ENCODE data around the gene KPNA1.
A peak's percentile ranks its signal among the peaks of the same experiment; 100 is the strongest.

KPNA1 gene

GRCh38 chr3:122421101-122421500, 93.6 kb downstream of the KPNA1 start:
- TF ChIP-seq CTCF (IDR thresholded peaks at IDR 0.05; ENCODE audit: poor library complexity, severe bottlenecking): no peak
- no peaks in the 10 kb centered on the region for H3K27me3 ChIP-seq (ENCODE audit: insufficient read depth, poor library complexity, severe bottlenecking)
- ATAC-seq (ENCODE audit: low read depth) (no peak), DNase-seq (ENCODE audit: low spot score) (no peak)
- no peaks in the 10 kb centered on the region for H3K9me3 ChIP-seq (ENCODE audit: severe bottlenecking)
- H3K27ac ChIP-seq (ENCODE audit: poor library complexity, severe bottlenecking): no peak overlapping the region
- H3K4me1 ChIP-seq (ENCODE audit: insufficient read depth, poor library complexity, severe bottlenecking): no peaks in the 10 kb centered on the region
- no peak overlapping the region for H3K4me3 ChIP-seq (ENCODE audit: severe bottlenecking)
- H3K36me3 ChIP-seq (ENCODE audit: low read depth): peaks cover 45% of the 10 kb centered on the region

GRCh38 chr3:122416966-122417365, 97.8 kb downstream of the KPNA1 start:
- ATAC-seq (ENCODE audit: low read depth) (peak; percentile 4; the same call in 1 of the 3 replicates), DNase-seq (ENCODE audit: low spot score) (no peak)
- no peaks in the 10 kb centered on the region for H3K9me3 ChIP-seq (ENCODE audit: severe bottlenecking)
- H3K36me3 ChIP-seq (ENCODE audit: low read depth): peaks cover 23% of the 10 kb centered on the region
- peak overlapping the region; percentile 42 for H3K4me3 ChIP-seq (ENCODE audit: severe bottlenecking)
- TF ChIP-seq CTCF (IDR thresholded peaks at IDR 0.05; ENCODE audit: poor library complexity, severe bottlenecking): no peak
- no peaks in the 10 kb centered on the region for H3K27me3 ChIP-seq (ENCODE audit: insufficient read depth, poor library complexity, severe bottlenecking)
- H3K27ac ChIP-seq (ENCODE audit: poor library complexity, severe bottlenecking): peak overlapping the region; percentile 70
- peaks cover 8% of the 10 kb centered on the region for H3K4me1 ChIP-seq (ENCODE audit: insufficient read depth, poor library complexity, severe bottlenecking)

- ATAC-seq (ENCODE audit: low read depth): peak; percentile 89
- Histone ChIP-seq H3K4me3 (ENCODE audit: severe bottlenecking) (peak within 1 kb of the TSS; percentile 42), H3K27me3 (ENCODE audit: insufficient read depth, poor library complexity, severe bottlenecking) (no peaks in the 10 kb centered on the region), H3K27ac (ENCODE audit: poor library complexity, severe bottlenecking) (peak within 1 kb of the TSS; percentile 70), H3K36me3 (ENCODE audit: low read depth) (peaks cover 32% of the 10 kb centered on the region), H3K4me1 (ENCODE audit: insufficient read depth, poor library complexity, severe bottlenecking) (peaks cover 8% of the 10 kb centered on the region), H3K9me3 (ENCODE audit: severe bottlenecking) (no peaks in the 10 kb centered on the region)
- TF ChIP-seq CTCF (IDR thresholded peaks at IDR 0.05; ENCODE audit: poor library complexity, severe bottlenecking): no peak
- peak; percentile 94 for DNase-seq (ENCODE audit: low spot score)
Observed at GRCh38 chr3:122415762-122416654, 98.7 kb downstream of the KPNA1 start, which contains the start of gene WDR5B. WDR5B (minus strand) TSS chr3:122416062; CDS start chr3:122415528, 534 bp downstream.

DNA sequence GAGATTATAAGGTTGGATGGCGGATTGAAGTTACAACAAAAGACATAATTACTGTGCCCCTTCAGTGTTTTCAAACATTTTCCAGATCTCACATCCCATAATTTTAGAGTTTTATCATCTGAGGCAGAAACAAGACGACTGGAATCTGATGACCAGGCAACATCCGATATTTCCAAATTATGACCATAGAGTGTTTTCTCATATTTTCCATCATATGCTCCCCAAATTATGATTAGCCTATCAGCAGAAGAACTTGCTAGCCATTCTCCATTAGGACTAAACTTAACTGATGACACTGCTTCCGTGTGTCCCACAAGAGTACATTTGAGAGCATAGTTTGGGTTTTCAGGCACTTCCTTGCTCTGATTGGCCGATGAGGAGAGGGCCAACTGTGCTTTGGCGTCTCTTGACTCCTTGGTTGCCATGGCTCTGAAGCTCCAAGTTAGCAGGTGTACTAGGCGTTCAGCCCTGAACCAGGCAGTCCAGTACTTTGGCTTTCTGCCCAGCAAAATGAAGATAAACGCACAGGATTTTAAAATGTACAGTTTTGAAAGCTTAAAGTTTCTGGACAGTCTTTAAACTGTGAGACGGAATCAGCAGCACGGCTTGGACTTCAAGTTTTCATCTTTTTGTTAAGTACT, 99.5 kb downstream of the KPNA1 start:
- peak overlapping the region; percentile 42 for H3K4me3 ChIP-seq (ENCODE audit: severe bottlenecking)
- DNase-seq (ENCODE audit: low spot score) (no peak), ATAC-seq (ENCODE audit: low read depth) (peak; percentile 46)
- H3K36me3 ChIP-seq (ENCODE audit: low read depth): peaks cover 40% of the 10 kb centered on the region
- no peaks in the 10 kb centered on the region for H3K9me3 ChIP-seq (ENCODE audit: severe bottlenecking)
- TF ChIP-seq CTCF (IDR thresholded peaks at IDR 0.05; ENCODE audit: poor library complexity, severe bottlenecking): no peak
- H3K27me3 ChIP-seq (ENCODE audit: insufficient read depth, poor library complexity, severe bottlenecking): no peaks in the 10 kb centered on the region
- peaks cover 15% of the 10 kb centered on the region for H3K4me1 ChIP-seq (ENCODE audit: insufficient read depth, poor library complexity, severe bottlenecking)
- H3K27ac ChIP-seq (ENCODE audit: poor library complexity, severe bottlenecking): peak overlapping the region; percentile 70

Measured in RWPE2 (cell line).